HepG2 (cell line): ENCODE results near the gene IFNAR1.

Source experiments
- ATF7 ChIP-seq, 2 experiments: fragments of 450-650 bp in 1 of 2; sonication (generic) in 1 of 2; formaldehyde crosslinking in 1 of 2; IDR thresholded peaks; 2 replicates each; pipeline versions ENCODE4 v1.4.0 to v1.6.1; 2016 to 2020; ENCODE audit warnings: antibody characterized with exemption in 1 of 2, mild to moderate bottlenecking in 1 of 2, missing genetic modification reagents in 1 of 2
- CTCF ChIP-seq: sonication (generic); formaldehyde crosslinking; IDR thresholded peaks from 2 replicates; pipeline ENCODE4 v1.5.0; 2020; ENCODE audit warnings: mild to moderate bottlenecking, missing genetic modification reagents, moderate library complexity
- KLF6 ChIP-seq: IDR thresholded peaks from 2 replicates; pipeline ENCODE4 v1.8.0; 2016; ENCODE audit warnings: missing biosample characterization, missing genetic modification reagents
- POLR2A ChIP-seq, 2 experiments: IDR thresholded peaks; 2 replicates each; pipeline ENCODE4 v1.6.1; 2011; ENCODE audit warnings: low read depth in 2 of 2, low read length in 2 of 2, mild to moderate bottlenecking in 1 of 2, moderate library complexity in 1 of 2; ENCODE audit not compliant: insufficient read depth in 1 of 2
- ZNF335 ChIP-seq: sonication (generic); formaldehyde crosslinking; IDR thresholded peaks from 2 replicates; pipeline ENCODE4 v1.4.0; 2020; ENCODE audit warnings: missing genetic modification reagents

- no peak for TF ChIP-seq POLR2A (IDR thresholded peaks at IDR 0.05; ENCODE audit: insufficient read depth in 1 of 2, low read depth in 2 of 2, low read length in 2 of 2)
- no peak for TF ChIP-seq CTCF (CRISPR knock-in tag)
- TF ChIP-seq ATF7 (IDR thresholded peaks at IDR 0.05), result no peak
- TF ChIP-seq ATF7 (CRISPR knock-in tag; IDR thresholded peaks at IDR 0.05), result no peak
- no peak for TF ChIP-seq KLF6 (CRISPR knock-in tag)
- TF ChIP-seq ZNF335 (CRISPR knock-in tag), result no peak
These were observed 52.6 kb downstream of the IFNAR1 start for GRCh38 chr21:33377221-33377920.
